GM20431 (cell line): ENCODE results near the gene MYO9B.

Source experiments
- in situ Hi-C: fragments of 300-500 bp; cut with MseI, MboI; formaldehyde crosslinking; loops from one replicate; pipeline ENCODE4 v1.15.0; 2020; ENCODE audit warnings: low sequenced_read_pairs; ENCODE audit not compliant: unreplicated experiment

The MYO9B gene

DNA sequence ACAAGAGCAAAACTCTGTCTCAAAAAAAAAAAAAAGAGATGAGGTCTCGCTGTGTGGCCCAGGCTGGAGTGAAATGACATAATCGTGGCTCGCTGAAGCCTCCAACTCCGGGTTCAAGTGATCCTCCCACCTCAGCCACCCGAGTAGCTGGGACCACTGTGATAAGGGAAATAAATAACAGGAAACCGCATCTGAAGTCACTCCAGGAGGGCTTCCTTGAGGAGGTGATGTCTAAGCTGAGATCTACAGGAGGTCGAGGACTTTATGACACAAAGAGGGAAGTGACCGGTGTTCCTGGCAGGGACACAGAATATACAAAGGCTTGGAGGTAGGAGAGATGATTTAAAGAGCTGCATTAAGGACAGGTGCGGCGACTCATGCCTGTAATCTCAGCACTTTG is 179.1 kb downstream of the MYO9B start:
- in situ Hi-C loops = no loop called here

DNA sequence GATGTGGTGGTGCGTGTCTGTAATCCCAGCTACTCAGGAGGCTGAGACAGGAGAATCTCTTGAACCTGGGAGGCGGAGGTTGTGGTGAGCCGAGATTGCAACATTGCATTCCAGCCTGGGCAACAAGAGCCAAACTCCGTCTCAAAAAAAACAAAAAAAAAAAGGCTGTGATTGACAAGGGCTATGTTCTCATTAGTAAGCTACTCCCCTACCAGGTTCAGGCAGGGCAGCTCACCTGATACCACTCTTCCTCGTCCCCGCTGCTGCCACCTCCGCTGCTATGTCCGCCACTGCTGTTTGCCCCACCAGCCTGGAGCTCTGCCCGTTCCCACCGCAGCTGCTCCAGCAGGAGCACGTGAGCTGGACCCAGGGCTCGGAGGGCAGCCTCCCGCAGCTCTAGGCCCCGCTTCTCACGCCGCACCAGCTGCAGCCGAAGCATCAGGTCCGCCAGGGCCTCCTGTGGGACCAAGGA is 179.6 kb downstream of the MYO9B start:
- in situ Hi-C loops = no loop called here

DNA sequence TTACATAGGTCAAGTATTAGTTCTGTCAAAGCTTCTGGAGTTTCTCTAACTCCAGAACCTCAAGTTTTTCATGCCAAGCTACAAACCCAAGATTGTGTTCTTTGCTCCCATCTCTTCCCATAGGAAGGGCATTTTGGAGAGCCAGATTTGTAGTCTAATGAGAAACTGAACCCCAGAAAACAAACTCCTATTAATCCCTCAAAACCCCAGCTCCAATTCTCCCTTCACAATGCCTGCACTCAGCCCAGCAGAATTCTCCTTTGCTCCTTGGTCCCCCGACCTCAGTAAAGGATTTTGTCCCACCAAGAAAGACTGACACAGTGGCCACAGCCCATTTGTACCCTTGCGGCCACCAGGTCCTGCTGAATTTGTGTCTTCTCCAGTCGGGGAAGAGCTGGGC is 180.6 kb downstream of the MYO9B start:
- in situ Hi-C loops = no loop called here

DNA sequence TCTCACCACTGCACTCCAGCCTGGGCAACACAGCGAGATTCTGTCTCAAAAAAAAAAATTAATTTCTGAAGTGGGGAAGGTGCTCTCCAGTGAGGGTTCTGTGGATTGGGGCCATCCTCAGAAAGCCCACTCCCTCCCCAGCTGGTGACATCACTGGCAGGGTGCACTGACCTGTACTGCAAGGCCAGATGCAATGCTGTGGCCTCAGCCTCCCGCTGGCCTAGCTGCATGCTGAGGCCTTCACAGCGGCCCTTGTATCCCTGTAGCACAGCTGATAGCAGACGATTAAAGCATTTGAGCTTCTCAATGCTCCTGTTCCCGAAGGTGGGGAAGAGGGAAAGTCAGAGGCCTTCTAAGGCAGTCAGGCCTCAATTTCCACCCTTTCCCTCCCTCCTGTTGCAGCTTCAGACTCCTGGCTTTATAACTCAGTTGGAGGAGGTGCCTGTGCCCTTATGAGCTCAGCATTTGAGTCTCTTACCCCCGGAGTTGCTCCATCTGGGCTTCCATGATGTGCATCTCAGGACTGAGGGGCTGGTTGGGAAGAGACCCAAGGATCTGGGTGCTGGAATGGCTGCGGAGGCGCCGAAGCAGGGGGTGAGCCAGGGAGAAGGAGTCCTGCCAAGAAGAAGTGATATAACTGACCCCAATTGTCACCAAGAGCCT is 183.7 kb downstream of the MYO9B start:
- in situ Hi-C loops = no loop called here

DNA sequence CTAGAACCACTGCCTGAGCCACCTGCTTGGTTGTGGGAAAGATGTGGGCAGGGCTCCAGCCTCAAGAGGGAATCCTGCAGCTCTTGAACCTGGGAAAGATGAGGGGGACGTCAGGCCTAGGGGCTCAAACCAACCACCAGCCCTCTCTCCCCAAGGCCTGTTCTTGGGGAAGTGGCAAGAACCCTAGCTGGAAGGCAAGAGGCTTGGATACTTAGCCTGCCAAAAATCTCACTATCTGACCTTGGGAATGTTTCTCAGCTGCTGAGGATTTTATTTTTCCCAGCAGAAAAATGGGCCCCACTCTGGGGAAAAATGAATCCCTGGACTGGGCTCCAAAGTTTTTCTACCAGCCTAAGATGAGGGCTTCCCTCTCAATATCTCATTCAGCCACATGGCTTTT is 184.4 kb downstream of the MYO9B start:
- in situ Hi-C loops = no loop called here

DNA sequence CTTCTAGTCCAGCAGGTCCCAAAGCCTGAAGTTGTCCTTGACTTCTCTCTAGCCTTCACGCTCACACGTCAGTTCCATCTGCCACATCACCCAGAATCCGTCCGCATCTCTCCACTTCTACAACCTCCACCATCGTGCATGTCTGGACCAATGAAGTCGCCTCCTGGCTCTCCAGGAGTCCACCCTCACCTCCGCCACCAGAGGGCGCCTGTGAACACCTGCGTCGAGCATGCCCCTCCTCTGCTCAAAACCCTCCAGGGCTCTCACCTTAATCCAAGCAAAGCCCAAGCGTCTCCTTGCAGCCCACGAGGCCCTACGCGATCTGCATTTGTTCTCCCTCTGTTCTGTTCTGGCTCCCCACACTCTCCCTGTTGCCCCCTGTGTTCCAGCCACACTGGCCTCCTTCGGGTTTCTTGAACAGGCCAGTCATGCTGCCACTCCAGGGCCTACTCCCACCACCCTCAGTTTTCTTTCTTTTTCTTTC is 185.3 kb downstream of the MYO9B start:
- in situ Hi-C loops = no loop called here

DNA sequence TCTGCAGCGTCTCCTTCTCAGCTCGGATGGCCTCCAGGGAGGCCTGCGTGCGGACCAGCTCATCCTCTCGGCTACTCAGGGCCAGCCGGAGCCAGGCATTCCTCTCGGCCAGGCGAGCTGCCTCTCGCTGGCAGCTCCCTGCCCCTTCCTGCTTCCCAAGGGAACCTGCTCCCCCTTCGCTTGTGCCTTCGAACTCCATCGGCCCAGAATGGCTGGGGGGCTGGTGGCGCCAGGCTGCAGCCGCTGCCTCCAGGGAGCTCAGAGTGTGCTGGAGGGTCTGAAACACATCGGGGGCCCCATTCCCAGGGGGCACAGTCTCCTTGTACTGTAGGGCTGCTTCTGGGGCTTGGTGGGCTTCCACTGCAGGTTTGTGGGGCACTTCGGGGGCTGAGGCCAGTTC is 187.0 kb downstream of the MYO9B start:
- in situ Hi-C loops = no loop called here
